ENCODE measurements around the gene FRY.

The FRY gene

GRCh38 chr13:32115066-32115465, 83.5 kb downstream of the FRY start:
- TF ChIP-seq LEF1 (IDR thresholded peaks at IDR 0.05; ENCODE audit: borderline replicate concordance), result no peak
- no peak for TF ChIP-seq BHLHE40 (IDR thresholded peaks at IDR 0.05; ENCODE audit: borderline replicate concordance)
- no peak for TF ChIP-seq SUZ12 (IDR thresholded peaks at IDR 0.05)

GRCh38 chr13:32116210-32116609, 84.6 kb downstream of the FRY start:
- POLR2A ChIA-PET, result no interaction called here
- TF ChIP-seq SP1 (IDR thresholded peaks at IDR 0.05), result no peak
- no peak for TF ChIP-seq FOXA1 (IDR thresholded peaks at IDR 0.05)
- no peak for TF ChIP-seq HDGF (IDR thresholded peaks at IDR 0.05; ENCODE audit: borderline replicate concordance)
- no peak for TF ChIP-seq ARNT (IDR thresholded peaks at IDR 0.05)
- TF ChIP-seq NFRKB (IDR thresholded peaks at IDR 0.05), result no peak
- TF ChIP-seq LEF1 (IDR thresholded peaks at IDR 0.05; ENCODE audit: borderline replicate concordance), result no peak
- no peak for TF ChIP-seq FOXM1 (IDR thresholded peaks at IDR 0.05; ENCODE audit: borderline replicate concordance)
- no peak for TF ChIP-seq BHLHE40 (IDR thresholded peaks at IDR 0.05; ENCODE audit: borderline replicate concordance)
- no peak for TF ChIP-seq TARDBP (IDR thresholded peaks at IDR 0.05)
- TF ChIP-seq SUZ12 (IDR thresholded peaks at IDR 0.05), result no peak
- no peak for TF ChIP-seq ZNF384 (IDR thresholded peaks at IDR 0.05)
- no peak for TF ChIP-seq L3MBTL2 (conservative IDR thresholded peaks at IDR 0.05)
- TF ChIP-seq CTBP1 (IDR thresholded peaks at IDR 0.05; ENCODE audit: borderline replicate concordance), result no peak
- TF ChIP-seq ELF4 (IDR thresholded peaks at IDR 0.05), result no peak
- TF ChIP-seq FOXK2 (IDR thresholded peaks at IDR 0.05), result no peak
- TF ChIP-seq PKNOX1 (IDR thresholded peaks at IDR 0.05), result no peak
- CTCF ChIA-PET, result no interaction called here
- no peak for DNase-seq (ENCODE audit: extremely low spot score)

More at GRCh38 chr13:32115066-32115465, 83.5 kb downstream of the FRY start:
- no peak for DNase-seq (ENCODE audit: extremely low spot score)
- ChIA-PET POLR2A (no interaction called here), CTCF (no interaction called here)

GRCh38 chr13:32117001-32117400, 85.4 kb downstream of the FRY start:
- ChIA-PET CTCF (no interaction called here), POLR2A (no interaction called here)
- TF ChIP-seq PKNOX1 (IDR thresholded peaks at IDR 0.05), result no peak
- TF ChIP-seq ARNT (IDR thresholded peaks at IDR 0.05), result no peak
- TF ChIP-seq FOXA1 (IDR thresholded peaks at IDR 0.05), result no peak
- no peak for DNase-seq (ENCODE audit: extremely low spot score)

GRCh38 chr13:32117701-32118100, 86.1 kb downstream of the FRY start:
- TF ChIP-seq ZNF384 (IDR thresholded peaks at IDR 0.05), result no peak
- TF ChIP-seq SUZ12 (IDR thresholded peaks at IDR 0.05), result no peak
- no peak for TF ChIP-seq PKNOX1 (IDR thresholded peaks at IDR 0.05)
- no peak for TF ChIP-seq CTBP1 (IDR thresholded peaks at IDR 0.05; ENCODE audit: borderline replicate concordance)
- TF ChIP-seq FOXK2 (IDR thresholded peaks at IDR 0.05), result no peak
- no peak for TF ChIP-seq SP1 (IDR thresholded peaks at IDR 0.05)
- TF ChIP-seq BHLHE40 (IDR thresholded peaks at IDR 0.05; ENCODE audit: borderline replicate concordance), result no peak
- TF ChIP-seq HDGF (IDR thresholded peaks at IDR 0.05; ENCODE audit: borderline replicate concordance), result no peak
- ChIA-PET POLR2A (no interaction called here), CTCF (no interaction called here)
- DNase-seq (ENCODE audit: extremely low spot score), result no peak

- TF ChIP-seq LEF1 (IDR thresholded peaks at IDR 0.05; ENCODE audit: borderline replicate concordance), result no peak
- no peak for TF ChIP-seq FOXA1 (IDR thresholded peaks at IDR 0.05)
- no peak for TF ChIP-seq SP1 (IDR thresholded peaks at IDR 0.05)
- TF ChIP-seq ZNF384 (IDR thresholded peaks at IDR 0.05), result no peak
- no peak for TF ChIP-seq TARDBP (IDR thresholded peaks at IDR 0.05)
- CTCF ChIA-PET, result no interaction called here
- POLR2A ChIA-PET, result no interaction called here
- DNase-seq (ENCODE audit: extremely low spot score), result no peak
Observed at GRCh38 chr13:32121316-32121715, 89.7 kb downstream of the FRY start.

GRCh38 chr13:32124743-32125142, 93.2 kb downstream of the FRY start:
- no peak for DNase-seq (ENCODE audit: extremely low spot score)
- ChIA-PET POLR2A (no interaction called here), CTCF (no interaction called here)
- TF ChIP-seq SUZ12 (IDR thresholded peaks at IDR 0.05), result no peak
- no peak for TF ChIP-seq PKNOX1 (IDR thresholded peaks at IDR 0.05)
- TF ChIP-seq BHLHE40 (IDR thresholded peaks at IDR 0.05; ENCODE audit: borderline replicate concordance), result no peak
- TF ChIP-seq LEF1 (IDR thresholded peaks at IDR 0.05; ENCODE audit: borderline replicate concordance), result no peak
- TF ChIP-seq FOXA1 (IDR thresholded peaks at IDR 0.05), result no peak

- ChIA-PET POLR2A (no interaction called here), CTCF (no interaction called here)
- TF ChIP-seq FOXA1 (IDR thresholded peaks at IDR 0.05) (no peak), SP1 (IDR thresholded peaks at IDR 0.05) (no peak), ELF4 (IDR thresholded peaks at IDR 0.05) (no peak), NFRKB (IDR thresholded peaks at IDR 0.05) (no peak), L3MBTL2 (conservative IDR thresholded peaks at IDR 0.05) (no peak), TARDBP (IDR thresholded peaks at IDR 0.05) (no peak), ZNF384 (IDR thresholded peaks at IDR 0.05) (no peak), PKNOX1 (IDR thresholded peaks at IDR 0.05) (no peak), ARNT (IDR thresholded peaks at IDR 0.05) (no peak), LEF1 (IDR thresholded peaks at IDR 0.05; ENCODE audit: borderline replicate concordance) (no peak), FOXK2 (IDR thresholded peaks at IDR 0.05) (no peak), SUZ12 (IDR thresholded peaks at IDR 0.05) (no peak), CTBP1 (IDR thresholded peaks at IDR 0.05; ENCODE audit: borderline replicate concordance) (no peak), HDGF (IDR thresholded peaks at IDR 0.05; ENCODE audit: borderline replicate concordance) (no peak)
- DNase-seq (ENCODE audit: extremely low spot score), result no peak
Observed at GRCh38 chr13:32125221-32125689, 93.7 kb downstream of the FRY start.
